Sciatic nerve (tissue), 2 donors: ENCODE measurements around the gene VSTM2A. TPM values are rescaled to one million over a fixed set of nuclear protein-coding genes. Genes with fewer than 3 reads are reported as not detected.
"Not testable (repeated sequence)": the region's sequence is repeated elsewhere in the genome, so short reads cannot be mapped to it uniquely, and the experiment has no call there.

Experiments used
- ATAC-seq: fragments of 200-7000 bp; cut with Tn5 transposase; one replicate; pipeline ENCODE4 v1.9.1; 2020; ENCODE audit warnings: mild to moderate bottlenecking, moderate library complexity
- DNase-seq: peaks from one replicate; pipeline ENCODE4 v3.0.0-alpha.2; 2020; ENCODE audit warnings: low spot score
- intact Hi-C: fragments of 100-400 bp; cut with DNase I; formaldehyde crosslinking; loops from one replicate; pipeline ENCODE4 v1.14.2; 2022
- total RNA-seq: library from RNA; stranded (reverse); fragmentation: NEBNext Ultra II Directional; extraction: Animal tissue kit (Norgen Biotek cat#: 25700); gene quantifications from one replicate; pipeline ENCODE4 v1.2.1, GENCODE V29; 2021
- donor health status: DM: no; HTN: no; CAD: no.
- donor health status: DM: no; HTN: no; CAD: no.

Gene VSTM2A, protein sequence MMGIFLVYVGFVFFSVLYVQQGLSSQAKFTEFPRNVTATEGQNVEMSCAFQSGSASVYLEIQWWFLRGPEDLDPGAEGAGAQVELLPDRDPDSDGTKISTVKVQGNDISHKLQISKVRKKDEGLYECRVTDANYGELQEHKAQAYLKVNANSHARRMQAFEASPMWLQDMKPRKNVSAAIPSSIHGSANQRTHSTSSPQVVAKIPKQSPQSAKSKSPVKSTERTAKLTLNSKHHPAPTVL
- total RNA-seq, result not detected

DNA sequence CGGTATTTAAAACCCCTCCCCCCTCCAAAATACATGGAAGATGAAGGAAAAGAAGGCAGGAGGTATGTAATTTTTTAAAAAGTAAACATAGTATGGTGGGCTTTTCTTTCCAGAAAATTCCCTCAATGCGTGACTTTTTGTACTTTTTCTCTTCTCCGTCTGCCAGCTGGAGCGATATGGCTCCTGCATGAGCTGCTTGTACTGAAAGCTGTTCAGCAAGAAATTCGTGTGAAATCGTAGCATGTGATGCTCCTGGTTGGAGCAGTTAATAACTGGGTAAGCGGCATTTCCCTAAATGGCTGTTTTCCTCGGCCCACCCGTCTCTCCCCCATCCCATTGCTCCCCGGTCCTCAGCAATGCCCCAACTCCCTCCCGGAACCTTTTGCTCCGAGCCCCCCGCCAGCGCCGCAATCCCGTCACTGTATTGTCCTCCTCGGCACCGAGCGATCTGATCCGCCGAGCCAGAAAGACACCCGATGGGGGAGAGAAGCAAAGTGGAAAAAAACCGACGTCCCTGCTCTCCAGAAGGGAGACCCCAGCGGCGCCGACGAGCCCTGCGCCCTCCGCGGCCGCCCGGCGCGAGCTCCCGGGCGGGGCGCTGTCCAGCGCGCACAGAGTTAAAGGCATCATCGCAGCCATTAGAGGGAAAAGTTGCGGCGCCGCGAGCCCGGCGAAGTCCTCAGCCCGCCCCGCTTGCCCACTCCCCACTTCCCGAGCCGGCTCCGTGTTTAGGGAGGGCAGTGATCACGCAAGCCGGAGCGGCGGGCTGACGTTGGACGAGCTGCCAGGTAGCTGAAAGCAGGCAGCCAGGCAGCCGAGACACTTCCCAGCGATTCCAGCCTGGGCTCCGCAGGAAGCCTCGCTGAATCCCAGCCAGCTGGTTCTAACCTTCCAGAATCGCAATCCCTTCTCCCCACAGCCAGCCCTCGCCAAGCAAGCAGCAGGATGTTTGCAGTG, at the start of gene VSTM2A:
TSS of gene VSTM2A (plus strand) at position 707 of the 957 bp plus-strand sequence. CDS start 356 bp downstream, outside the sequence.
- peak; percentile 36 for ATAC-seq
- intact Hi-C loops, result no loop called here
- DNase-seq, result no peak

DNA sequence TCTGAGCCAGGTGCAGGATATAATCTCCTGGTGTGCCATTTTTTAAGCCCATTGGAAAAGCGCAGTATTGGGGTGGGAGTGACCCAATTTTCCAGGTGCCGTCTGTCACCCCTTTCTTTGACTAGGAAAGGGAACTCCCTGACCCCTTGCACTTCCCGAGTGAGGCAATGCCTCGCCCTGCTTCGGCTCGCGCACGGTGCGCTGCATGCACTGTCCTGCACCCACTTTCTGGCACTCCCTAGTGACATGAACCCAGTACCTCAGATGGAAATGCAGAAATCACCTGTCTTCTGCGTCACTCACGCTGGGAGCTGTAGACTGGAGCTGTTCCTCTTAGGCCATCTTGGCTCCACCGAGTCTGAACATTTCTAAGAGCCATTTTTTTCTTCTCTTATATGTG, 37.6 kb upstream of the VSTM2A start:
- DNase-seq, result not testable (repeated sequence)

DNA sequence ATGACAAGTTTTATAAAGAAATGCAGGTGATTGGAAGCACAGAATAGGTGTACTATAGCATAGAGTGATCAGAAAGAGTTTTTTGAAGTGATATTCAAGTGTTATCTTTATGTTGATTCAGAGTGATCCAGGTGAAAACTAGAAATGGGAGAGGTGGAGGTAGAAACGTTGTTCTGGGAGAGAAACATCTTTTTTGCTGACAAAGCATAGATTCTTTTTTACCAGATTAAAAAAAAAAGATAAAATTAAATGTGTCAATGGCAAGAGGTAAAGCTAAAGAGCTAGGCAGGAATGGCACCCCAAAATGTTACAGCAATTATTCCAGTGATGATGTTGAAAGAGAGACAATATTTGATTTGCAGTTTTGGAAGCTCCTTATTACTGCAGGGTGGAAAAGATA, 12.6 kb upstream of the VSTM2A start:
- ATAC-seq (no peak), DNase-seq (no peak)
- intact Hi-C loops, result no loop called here

More for the DNA sequence above, 37.6 kb upstream of the VSTM2A start:
- intact Hi-C loops, ATAC-seq: not testable (repeated sequence)

DNA sequence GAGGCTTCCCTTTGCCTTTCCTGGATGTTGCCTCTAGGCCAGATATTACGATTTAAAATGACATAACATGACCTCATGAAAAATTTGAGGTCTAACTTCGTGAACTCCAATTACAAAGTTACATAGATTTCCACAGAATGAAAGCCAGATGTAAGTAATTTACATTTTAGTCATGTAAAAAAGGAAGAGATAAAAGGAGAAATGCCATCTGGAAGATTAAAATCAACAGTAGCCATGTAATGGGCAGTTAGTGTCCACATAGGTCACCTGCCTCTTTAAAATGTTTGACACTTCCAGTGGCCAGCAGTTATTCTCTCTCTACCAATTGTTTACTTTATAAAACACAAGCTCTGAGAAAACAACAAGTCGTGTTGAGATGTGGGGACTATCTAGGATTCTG, 4.1 kb upstream of the VSTM2A start:
- intact Hi-C loops, result no loop called here
- ATAC-seq (no peak), DNase-seq (no peak)

DNA sequence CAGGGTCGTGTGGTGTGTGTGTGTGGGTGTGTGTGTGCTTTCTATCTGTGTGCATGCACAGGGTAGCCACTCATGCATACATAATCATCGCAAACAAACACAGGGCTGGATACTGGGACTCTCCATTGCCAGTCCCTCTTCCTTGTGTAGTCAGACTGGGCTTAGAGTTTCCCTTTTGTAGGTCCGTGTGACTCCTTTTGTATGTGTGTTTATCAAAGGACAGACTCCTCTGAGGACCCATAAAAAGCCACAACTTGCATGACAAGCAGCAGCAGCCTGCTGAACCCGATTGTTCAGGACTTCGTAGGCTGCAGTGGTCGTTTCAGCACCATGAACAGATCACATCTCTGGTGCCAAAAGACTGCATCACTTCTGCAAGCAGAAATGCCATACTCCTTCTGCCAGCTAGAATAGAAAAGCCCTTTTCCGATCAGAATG, 895 bp downstream of the VSTM2A start:
- no peak for ATAC-seq
- DNase-seq, result no peak
- intact Hi-C loops, result no loop called here

DNA sequence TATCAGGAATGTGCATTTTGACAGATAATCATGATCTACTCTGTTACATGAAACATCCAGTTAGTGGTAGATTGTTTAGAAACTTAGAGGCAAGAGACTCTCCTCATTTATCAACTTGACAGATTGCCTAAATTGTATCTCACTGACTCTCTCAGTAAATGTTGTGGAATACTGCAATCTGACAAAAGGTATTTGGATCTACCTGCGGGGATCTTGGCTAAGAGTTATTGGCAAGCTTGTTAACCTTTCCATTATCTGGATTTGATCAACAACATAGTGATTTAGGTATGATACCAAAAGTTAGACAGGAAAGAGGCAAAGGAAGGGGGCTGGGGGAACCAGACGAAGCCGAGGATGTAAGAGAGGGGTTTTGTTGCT, 2.0 kb downstream of the VSTM2A start:
- intact Hi-C loops, result no loop called here
- no peak for DNase-seq
- ATAC-seq, result no peak

DNA sequence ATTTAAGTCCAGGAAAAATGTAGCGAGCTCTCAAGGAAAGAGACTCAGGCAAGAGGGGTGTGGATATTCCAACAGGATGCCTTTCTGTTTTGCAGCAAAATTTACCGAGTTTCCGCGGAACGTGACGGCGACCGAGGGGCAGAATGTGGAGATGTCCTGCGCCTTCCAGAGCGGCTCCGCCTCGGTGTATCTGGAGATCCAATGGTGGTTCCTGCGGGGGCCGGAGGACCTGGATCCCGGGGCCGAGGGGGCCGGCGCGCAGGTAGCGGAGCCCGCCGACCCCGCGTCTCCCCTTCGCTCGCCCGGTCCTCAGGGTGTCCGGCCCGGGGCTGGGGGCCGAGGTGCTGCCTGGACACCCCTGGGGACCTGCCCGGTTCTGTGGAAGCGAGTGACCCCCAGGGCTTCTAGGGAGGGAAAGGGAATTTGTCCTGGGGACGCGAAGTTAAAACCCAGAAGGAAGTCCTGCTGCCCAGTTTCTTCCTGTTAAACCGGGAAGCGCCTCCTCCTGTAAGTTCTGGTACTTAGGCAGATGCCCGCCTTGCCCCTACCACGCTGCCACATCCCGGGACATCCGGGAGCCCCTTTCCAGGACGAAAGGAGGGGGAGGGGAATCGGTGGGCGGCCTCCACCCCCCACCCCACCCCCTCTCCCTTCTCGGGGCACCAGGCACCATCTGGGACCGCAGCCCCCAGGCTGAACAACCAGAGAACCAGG, 2.5 kb downstream of the VSTM2A start:
- no peak for DNase-seq
- intact Hi-C loops, result no loop called here

DNA sequence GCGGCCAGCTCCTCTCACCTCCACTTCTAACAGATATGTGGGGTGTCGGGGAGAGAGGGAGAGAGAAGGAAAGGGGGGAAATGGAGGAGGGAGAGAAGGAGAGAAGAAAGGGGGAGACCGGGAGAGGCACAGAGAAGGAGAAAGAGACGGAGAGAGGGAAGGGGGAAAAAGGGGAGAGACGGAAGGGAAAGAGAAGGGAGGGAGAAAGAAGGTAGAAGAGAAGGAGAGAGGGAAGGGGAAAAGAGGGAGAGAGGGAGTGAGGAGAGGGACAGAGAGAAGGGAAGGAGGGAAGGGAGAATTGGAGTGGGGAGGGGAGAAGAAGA, 3.0 kb downstream of the VSTM2A start:
- intact Hi-C loops, result no loop called here
- ATAC-seq (no peak), DNase-seq (no peak)

More for the DNA sequence above, 2.5 kb downstream of the VSTM2A start:
- ATAC-seq, result no peak

DNA sequence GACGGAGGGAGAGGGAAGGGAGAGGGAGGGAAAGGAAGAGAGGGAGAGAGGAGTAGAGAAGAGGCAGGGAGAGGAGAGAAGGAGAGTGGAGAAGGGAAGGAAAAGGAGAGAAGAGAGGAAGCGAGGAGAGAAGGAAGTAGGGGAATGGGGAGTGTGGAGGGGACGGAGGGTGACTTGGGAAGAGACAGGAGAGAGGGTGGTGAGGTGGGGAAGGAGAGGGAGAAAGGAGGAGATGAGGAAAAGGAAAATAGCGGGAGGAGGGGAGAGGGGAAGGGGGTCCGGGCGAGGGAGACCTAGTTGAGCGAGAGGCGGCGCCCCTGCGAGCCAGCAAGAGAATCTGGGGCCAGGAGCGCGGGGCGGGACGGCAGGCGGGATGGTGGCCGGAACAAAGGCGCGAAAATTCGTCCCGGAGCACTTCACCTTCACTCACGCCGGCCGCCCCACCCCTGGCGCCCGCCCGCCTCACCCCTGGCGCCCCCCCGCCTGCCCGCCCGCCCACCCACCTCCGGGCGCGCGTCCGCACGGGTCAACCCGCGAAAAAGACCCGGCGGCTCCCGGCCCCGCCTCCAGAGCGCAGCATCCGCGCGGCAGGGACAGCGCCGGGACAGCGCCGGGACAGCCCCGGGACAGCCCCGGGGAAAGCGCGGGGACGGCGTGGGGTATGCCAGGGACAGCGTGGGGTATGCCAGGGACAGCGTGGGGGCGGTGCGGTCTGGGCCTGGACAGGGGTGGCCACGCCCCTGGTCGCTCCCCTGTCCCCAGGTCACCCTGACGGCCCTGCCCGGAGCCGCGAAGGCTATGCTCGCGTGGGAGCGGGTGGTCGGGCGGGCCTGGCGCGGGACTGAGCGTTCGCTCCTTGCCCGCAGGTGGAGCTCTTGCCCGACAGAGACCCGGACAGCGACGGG, 4.2 kb downstream of the VSTM2A start:
- intact Hi-C loops, result no loop called here
- no peak for ATAC-seq

DNA sequence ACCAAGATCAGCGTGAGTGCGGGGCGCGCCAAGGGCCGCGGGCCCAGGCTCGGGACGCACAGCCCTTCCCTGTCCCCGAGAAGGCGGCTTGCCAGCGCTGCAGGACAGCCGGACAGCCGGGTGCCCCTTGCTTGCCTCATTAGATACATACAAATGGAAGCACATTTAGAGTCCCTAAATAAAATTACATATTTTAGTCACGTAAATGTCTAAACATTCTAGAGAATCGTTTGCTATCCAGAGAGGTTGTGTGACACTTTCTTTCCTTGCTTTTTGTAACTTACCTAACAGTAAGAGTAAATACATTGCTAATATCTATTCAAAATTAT, 4.8 kb downstream of the VSTM2A start:
- intact Hi-C loops, result no loop called here
- DNase-seq (no peak), ATAC-seq (no peak)

More for the DNA sequence above, 4.2 kb downstream of the VSTM2A start:
- DNase-seq, result no peak

DNA sequence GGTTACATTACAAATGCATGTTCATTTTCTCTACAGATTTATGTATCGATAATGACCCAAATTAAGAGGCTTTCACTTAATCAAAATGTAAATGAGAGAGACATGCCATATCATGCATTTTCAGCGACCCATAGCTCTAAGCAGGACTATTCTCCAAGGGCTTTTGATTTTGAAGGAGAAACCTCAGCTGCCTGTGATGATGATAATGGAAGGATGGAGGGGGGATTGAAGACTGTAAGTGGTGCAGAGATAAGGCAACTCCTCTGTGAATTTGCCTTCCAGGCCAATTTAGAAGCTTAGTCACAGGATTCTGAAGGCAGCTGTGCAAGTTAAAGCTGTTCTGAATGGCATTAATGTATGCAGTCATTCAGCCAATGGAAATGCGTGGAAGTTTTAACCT, 8.3 kb downstream of the VSTM2A start:
- intact Hi-C loops, result no loop called here
- ATAC-seq, result no peak

DNA sequence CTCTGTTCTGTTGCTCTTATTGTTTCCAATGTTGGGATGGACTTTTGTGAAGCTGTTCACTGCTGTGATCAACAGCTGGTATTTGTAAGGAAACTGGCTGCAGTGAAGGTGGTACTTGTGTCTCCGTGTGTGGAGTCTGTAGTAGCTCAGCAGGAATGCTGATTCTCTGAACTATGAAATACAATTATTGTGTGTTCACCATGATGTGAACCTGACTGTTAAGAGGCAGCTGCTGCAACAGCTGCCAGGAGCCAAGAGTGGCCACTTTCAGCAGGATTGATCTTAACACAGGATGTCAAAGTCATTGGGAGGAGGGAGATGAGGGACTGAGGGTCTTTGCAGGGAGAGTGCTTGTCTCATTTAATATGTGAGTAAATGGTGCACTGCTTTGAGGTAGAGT, 13.9 kb downstream of the VSTM2A start:
- no peak for DNase-seq
- intact Hi-C loops, result no loop called here
- no peak for ATAC-seq

More for the DNA sequence above, 8.3 kb downstream of the VSTM2A start:
- no peak for DNase-seq

DNA sequence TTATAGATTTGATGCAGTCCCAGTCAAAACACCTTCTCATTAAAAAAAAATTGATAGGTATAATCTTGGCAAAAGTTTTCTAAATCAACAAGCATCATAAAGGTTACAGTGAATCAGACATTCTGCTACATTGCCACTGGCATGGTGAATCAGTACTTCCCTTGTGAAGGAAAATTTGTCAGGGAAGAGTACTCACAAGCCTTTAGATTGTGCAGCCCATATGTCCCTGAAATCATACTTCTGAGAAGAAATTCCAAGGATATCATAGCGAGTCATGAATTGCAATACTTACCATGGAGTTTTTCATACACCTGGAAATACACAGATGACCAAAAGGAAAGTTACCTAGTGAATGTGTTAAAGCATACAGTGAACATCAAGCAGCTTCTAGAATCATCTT, 17.2 kb downstream of the VSTM2A start:
- no peak for DNase-seq
- no peak for ATAC-seq

DNA sequence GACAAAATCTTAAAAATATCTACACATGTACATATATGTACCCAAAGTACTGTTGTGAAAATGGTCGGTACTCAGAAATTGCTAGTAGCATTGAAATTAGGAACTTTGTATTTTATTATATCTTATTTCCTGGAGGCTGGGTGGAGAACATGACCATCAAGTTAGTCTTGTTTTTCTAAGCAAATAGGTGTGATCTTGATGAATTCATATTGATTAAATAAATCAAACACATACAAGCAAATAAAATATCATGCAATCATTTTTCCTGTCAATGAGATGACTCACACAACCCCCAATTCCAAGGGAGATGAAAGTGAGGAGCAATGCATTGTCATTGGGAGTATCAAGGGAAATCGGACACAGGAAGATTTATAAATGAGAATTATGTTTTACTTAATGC, 18.0 kb downstream of the VSTM2A start:
- DNase-seq (no peak), ATAC-seq (no peak)

More for the DNA sequence above, 17.2 kb downstream of the VSTM2A start:
- intact Hi-C loops, result no loop called here

DNA sequence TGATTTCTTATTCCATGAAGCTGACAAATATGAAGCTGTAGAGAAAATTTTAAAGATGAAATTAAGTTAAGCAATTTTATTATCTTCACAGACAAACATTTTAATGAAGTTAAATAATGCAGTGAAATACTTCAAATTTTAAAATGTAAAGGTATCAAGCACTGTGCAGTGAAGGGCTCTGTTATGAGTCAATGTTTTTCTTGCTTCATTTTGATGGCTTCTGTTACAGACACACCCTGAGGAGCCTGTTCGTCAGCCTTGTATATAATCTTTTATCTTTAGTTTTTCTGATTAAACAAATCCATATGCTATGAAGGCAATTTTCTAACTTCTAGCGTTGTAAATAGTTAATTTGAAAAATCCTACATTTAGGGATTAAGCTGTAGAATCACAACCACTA, 18.5 kb downstream of the VSTM2A start:
- ATAC-seq (no peak), DNase-seq (no peak)
- intact Hi-C loops, result no loop called here

More for the DNA sequence above, 18.0 kb downstream of the VSTM2A start:
- intact Hi-C loops, result no loop called here

DNA sequence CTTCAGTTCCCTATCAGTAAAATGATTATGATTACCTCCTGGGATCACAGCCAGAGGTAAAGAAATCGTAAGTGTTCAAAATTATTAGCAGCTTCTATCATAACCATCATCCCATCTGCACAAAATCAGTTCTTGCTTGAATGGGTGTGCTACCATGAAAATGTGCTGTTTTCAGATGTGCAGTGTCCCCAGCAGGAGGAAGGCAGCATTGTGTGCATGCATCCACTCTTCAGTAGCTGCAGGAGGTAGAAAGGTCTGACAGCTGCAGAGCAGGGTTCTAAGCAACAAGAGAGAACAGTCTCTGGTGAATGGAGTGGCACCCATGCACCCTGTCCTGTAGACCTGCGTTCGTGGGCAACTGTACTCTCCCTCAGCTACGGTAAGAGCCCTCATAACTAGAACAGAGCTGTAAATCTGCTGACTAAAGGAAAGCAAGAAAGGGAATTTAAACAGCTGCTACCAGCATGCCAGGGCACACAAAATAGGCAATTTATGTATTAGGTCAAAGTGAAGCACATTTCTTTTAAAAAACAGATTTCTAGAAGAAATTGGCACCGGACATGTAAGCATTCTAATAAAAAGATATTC, 21.2 kb downstream of the VSTM2A start:
- intact Hi-C loops, result no loop called here
- DNase-seq (no peak), ATAC-seq (no peak)

DNA sequence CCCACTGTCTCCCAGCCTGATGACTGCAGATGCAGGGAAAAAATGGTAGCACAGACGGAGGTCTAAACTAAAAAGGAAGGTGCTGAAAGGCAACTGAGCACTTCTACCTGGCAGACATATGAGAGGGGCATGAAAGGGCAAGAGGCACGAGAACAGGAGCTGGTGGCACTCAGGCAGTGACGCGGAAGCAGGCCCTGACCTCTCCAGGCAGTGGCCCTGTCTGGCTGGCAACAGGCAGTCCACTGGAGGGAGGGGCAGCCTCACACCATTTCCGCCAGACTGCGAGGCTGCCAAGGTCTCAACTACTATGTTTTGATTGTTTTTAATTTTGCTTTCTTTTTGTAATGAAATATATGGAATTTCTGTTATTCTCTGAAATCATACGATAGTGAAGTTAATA, 23.3 kb downstream of the VSTM2A start:
- intact Hi-C loops, result no loop called here
- ATAC-seq, result no peak

DNA sequence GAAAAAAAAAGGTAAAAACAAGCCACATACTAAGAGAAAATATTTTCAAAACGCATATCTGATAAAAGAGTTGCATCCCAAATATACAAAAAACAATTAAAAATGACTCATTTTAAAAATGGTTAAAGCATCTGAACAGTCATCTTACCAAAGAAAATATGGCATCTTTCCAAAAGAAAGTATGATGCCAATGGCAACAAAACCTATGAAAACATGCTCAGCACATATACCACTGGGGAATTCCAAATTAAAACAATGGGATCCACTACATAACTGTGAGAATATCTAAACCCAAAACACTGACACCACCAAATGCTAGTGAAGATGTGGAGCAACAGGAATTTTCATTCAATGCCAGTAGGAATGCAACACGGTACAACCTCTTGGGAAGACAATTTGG, 39.3 kb downstream of the VSTM2A start:
- no peak for ATAC-seq
- DNase-seq, result no peak
- intact Hi-C loops, result no loop called here

More for the DNA sequence above, 23.3 kb downstream of the VSTM2A start:
- DNase-seq, result no peak
